HG02623 (cell line): Measurements from ENCODE around the gene NPHP4.
"Not testable (repeated sequence)": the region's sequence is repeated elsewhere in the genome, so short reads cannot be mapped to it uniquely, and the experiment has no call there.

ENCODE experiments used
- ATAC-seq: cut with Tn5 transposase; IDR thresholded peaks from one replicate; pipeline ENCODE4 v1.9.1; 2021; ENCODE audit warnings: moderate library complexity; ENCODE audit not compliant: unreplicated experiment

The NPHP4 gene

GRCh38 chr1:5861871-5862825 lies 130.1 kb downstream of the NPHP4 start:
- ATAC-seq = no peak

DNA sequence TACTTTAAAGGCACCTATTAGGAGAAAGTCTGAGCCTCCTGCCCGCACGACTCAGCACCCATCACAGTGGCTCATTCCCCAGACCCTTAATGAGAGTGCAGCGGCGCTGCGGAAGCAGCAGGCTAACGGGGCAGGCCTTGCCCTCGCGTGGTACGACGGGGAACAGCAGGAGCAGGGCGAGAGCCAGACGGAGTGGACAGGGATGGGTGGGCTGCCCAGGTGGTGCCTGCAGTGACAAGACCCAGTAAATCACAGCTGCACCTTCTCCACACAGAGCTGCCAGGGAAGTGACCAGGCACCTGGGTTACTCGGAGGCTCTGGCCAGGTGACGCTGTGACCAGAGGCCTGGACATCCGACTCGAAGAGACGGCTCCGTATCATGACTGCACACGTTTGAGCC lies 131.9 kb downstream of the NPHP4 start:
- no peak for ATAC-seq

- no peak for ATAC-seq
Measured at GRCh38 chr1:5859766-5860165, 132.5 kb downstream of the NPHP4 start.

DNA sequence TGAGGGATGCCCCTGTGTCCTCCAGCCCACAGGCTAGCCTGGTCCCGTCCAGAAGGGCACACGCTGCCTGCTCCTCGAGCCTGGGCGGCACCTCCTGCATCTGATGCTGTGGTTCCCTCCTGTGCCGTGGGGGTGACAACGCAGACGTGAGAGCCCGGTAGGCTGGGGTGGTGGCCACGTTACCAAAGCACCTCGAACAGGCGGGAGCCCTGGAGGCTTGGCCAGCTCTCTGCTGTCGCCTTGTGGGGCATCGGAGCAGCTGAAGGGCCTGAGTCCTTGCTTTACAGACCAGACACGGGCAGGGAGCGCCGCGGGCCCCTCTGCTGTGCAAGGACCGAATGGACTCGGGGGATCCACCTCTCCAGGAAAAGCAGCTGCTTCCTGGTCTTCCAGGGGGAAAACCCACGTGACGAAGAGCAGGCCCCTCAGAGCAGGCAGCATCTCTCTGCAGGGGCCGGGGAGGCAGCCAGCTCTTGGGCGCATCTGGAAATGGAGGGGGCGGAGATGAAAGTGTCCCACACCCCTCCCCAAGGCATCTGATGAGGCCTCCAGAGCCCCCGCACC lies 133.3 kb downstream of the NPHP4 start:
- no peak for ATAC-seq

DNA sequence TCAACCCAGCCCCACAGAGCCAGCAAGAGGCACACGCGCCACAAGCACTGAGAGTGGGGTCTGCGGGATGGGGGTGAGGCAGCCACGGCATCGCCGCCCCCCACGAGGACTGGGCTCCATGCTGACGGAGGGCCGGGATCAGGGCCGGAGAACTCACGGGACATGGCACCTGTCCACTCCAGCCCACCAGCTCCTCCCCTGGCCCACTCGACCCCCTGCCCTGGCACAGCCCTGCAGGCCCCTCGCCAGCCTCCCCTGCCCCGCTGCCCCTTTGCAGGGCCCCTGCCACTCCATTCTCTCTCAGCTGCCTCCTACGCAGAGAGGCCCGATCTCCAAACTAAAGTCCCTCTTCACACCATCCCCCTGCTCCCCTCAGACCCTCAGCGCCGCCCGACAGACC lies 134.0 kb downstream of the NPHP4 start:
- ATAC-seq = no peak

DNA sequence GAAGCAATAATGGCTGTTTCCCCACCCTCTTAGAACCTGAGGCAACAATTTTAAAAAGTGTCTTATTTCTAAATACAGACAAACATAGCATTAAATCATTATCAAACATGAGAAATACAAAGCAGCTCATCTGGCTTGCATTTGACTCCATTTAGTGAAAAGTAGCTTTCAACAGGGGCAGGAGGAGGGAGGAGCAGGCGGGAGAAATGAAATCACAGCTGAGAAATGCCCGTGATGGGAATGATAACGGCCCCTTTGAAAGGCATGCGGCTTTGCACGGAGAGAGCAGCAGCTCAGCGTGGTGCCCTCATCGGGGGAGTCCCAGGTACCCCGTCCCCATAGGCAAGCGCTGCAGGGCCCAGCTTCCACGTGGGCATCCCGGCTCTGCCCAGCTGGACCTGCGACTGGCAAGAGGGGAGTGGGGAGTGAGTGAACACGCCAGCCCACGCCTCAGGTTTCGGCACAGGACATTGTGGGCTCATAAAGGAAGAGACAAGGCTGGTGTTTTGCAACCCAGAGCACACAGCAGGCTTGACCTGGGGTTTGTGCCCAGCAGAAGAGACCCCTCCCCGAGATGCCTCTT lies 134.6 kb downstream of the NPHP4 start:
- ATAC-seq = no peak

- ATAC-seq = no peak
Measured at GRCh38 chr1:5857011-5857410, 135.2 kb downstream of the NPHP4 start.

GRCh38 chr1:5856246-5856815 lies 135.9 kb downstream of the NPHP4 start:
- ATAC-seq = no peak

DNA sequence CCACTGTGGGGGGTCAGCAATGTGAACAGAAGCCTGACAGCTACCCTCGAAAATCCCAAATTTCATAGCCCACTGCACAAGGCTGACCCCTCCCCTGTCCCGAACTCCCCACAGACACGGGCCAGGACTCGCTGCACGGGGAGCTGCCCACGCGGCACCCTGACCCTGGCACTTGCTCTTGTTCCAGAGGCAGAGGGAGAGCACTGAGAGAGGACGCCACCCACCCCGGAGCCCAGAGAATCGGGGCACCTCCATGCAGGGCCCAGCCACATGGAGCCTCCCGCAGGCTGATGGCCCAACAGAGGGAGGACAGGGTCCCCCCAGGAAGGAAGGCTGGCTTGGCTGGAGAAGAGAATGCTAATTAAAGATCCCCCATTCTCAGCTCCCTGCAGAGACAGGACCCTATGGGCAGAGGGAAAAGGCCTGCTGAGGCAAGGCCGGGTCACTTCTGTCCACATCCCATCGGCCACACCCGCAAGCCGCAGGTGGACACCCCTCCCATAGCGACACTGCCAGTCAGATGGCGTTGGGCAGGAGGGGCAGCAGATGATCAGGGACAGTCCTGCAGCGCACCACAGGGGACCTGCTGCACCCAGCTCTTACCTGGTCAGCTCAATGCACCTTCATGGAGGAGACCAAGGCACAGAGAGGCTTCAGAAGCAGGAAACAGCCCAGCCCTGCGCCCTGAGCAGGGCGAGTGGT lies 136.9 kb downstream of the NPHP4 start:
- no peak for ATAC-seq

DNA sequence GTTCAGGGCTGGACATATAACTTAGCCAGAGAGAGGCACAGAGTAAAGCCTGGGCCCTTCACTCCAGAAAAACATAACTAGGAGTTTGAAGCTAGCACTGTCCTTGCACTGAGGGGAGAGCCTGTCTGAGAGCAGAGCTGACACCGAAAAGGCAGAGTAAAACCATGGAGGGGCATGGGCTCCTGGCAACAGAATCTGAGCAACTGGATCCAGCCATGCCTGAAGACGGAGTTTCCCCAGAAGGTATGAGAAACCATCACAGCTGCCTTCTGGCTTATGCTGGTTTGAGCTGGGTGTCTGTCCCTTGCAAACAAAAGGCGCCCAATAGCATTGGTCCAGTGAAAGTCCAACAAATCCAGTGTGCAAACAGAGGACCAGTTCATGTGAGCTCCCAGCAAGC lies 137.5 kb downstream of the NPHP4 start:
- no peak for ATAC-seq

- ATAC-seq = not testable (repeated sequence)
Measured at GRCh38 chr1:5853858-5854257, 138.4 kb downstream of the NPHP4 start.

DNA sequence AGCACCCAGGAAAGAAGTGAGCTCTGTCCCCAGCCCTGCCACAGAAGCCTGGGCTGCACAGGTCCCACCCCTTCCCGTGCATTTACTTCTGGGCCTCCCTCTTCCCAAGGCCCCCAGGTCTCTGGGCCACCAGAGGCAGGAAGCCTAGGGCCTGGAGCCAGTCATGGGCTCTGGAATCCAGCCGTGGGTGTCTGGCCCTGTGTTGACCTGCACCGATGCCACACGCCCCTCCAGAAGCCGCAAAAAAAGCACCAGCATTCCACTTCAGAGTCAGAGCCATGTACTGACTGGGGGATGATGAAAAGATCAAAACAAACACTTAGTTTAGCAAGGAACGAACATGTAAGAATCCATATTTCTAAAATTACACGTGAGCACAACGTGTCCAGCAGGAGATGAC lies 141.7 kb downstream of the NPHP4 start:
- no peak for ATAC-seq

DNA sequence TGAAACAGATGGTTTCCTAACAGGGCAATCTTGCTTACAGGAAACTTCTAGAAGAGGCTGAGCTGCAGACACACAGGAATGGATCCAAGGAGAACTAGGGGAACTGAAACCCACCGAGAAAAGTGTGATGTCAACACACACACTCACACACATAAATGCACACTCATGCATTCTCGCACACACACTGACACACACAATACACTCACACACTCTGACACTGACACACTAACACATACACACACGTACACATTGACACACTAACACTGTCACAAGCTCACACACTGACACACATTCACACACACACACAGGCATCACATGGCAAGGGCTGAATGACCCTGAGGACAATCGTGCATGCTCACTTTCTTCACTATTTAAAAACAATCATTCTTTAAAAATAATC lies 142.7 kb downstream of the NPHP4 start:
- no peak for ATAC-seq

GRCh38 chr1:5847013-5847659 lies 145.1 kb downstream of the NPHP4 start:
- ATAC-seq = no peak

- no peak for ATAC-seq
Measured at GRCh38 chr1:5845376-5845775, 146.8 kb downstream of the NPHP4 start.

DNA sequence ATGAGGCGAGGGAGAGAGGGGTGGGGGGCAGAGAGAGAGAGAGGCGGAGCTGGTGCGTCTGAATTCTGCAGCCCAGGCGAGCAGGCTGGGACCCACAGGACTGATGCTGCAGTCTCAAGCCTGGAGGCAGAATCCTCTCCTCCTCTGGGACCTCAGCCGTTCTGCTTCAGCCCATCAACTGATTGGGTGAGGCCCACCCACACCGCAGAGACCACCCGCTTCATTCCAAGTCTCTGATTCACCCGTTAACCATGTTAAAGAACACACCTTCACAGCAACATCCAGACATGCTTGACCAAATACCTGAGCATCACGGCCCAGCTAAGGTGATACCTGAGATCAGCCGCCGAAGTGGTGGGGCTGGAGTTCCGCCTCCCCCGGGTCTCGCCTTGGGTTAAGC lies 147.8 kb downstream of the NPHP4 start:
- ATAC-seq = no peak

- no peak for ATAC-seq
Measured at GRCh38 chr1:5843521-5844096, 148.6 kb downstream of the NPHP4 start.

DNA sequence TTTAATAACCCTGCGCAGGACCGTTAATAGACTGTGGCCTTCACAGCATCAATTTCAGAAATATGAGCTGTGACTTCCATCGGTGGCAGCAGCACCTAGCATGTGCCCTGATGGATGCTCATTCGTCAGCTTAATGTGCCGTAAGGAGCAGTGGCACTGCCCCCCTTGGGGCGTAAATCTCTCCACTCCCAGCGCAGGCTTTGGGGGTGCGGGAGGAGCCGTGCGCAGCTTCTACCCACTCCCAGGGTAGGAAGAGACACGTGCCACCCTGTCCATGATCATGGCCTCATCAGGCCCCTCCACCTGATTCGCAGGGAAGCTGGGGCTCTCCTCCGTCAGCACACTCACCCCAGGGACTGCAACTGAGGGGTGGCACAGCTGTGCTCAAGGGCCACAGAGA lies 149.5 kb downstream of the NPHP4 start:
- ATAC-seq = no peak

DNA sequence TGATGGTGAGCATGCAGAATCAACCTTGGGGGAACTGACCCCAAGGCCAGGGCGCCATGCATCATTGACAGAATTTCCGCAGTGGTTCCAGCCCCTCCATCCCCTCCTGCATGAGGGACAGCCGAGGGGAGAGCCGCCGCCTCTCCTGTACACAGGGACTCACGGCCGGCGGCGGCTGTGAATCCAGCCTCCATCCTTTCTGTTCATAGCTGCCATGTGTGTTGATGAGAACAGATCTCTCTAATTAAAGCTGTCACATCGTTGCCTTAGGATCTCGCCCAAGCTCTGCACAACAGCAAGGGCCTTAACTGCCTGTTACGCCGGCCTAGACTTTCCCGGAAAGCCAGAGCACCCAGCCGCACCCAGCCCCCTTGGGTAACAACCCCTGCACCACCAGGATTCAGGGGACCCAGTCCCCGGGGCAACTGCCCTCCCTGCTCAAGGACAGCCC lies 151.6 kb downstream of the NPHP4 start:
- ATAC-seq = no peak

- no peak for ATAC-seq
Measured at GRCh38 chr1:5839881-5840550, 152.2 kb downstream of the NPHP4 start.
